GM21786 (cell line): ENCODE results near the gene SCRG1.

Source experiments
- ATAC-seq: cut with Tn5 transposase; IDR thresholded peaks from one replicate; pipeline ENCODE4 v1.9.1; 2021; ENCODE audit not compliant: unreplicated experiment

SCRG1 gene

DNA sequence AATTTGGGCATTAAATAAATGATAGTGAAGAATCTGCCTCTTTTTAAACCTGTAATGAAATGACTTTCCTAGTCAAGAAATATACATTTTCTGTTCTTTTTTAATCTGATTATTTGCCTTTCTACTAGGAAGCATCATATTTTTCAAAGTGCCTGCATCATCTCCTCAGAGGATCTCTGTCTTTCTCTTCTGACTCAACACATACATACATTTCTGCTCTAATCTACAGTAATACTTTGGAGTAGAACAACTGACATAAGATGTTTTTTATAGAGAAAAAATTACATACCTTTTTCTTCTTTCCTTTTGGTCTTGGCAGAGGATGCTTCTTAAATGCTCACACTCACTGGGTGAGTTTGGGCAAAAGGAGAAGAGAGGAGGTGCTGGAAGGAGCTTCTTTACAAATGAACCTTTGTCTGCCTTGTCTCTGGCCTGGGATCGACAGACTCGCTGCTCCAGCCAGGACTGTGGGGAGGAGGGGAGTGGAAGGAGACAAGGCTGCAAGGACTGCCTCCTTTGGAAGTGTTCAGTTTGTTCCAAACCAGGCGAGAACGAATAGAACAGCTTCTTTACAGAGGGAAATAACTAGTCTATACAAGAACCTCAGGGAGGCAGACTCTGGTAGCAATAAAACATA lies at the start of gene SCRG1:
Gene SCRG1 (minus strand): TSS at position 338 of the 637 bp plus-strand sequence. CDS start 7,702 bp downstream, outside the sequence.
- no peak for ATAC-seq

DNA sequence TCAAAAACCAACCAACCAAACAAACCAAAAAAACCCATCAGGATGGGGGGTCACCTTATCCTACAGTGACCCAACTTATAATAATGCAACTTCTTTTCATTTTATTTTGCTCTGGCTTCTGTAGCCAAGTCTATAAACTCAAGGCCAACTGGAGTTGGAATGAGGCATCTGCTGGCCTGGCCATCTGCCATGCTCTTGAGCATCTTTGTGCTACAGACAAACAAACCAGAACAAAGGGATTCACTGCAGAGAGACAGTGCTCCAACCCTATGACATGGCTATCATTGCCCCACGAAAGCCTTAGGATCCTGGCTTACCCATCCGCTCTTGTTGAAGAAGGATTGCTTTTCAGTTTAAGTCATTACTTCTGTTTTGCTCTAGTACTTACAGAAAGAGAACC lies 49.2 kb upstream of the SCRG1 start:
- no peak for ATAC-seq

DNA sequence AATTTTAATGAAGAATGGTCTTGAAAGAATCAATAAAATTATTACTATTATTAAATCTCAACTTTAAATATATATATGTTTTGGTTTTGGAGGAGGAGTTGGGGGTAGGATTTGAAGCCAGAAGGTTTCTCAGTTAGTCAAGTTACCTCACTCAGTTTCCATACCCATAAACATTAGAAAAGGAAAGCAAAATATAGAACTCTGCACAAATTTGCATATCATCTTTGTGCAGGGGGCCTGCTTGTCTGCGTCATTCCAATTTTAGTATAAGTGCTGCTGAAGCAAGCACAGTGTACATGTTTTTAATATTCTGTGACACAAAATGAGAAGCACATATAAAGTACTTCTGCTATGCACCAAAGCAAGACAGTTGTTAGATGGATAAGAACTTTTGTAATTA lies 47.5 kb upstream of the SCRG1 start:
- ATAC-seq, result peak; percentile 86

DNA sequence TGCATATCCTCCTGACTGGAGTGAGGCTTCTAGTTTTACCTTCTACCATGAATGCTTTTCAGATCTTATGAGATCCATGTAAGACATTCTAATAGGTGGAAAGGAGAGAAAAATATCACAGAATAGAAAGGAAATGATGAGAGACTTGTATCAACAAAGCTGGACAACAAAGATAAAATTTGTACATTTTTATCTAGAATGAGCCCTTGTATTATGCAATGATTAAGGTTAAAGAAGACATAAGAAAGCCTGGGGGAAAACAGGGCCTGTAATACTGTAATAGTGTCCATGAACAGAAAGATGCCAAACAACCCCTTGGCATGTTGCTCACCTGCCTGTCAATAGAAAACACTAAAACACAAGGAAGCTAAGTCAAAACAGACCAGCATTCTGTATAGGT lies 44.2 kb upstream of the SCRG1 start:
- no peak for ATAC-seq

DNA sequence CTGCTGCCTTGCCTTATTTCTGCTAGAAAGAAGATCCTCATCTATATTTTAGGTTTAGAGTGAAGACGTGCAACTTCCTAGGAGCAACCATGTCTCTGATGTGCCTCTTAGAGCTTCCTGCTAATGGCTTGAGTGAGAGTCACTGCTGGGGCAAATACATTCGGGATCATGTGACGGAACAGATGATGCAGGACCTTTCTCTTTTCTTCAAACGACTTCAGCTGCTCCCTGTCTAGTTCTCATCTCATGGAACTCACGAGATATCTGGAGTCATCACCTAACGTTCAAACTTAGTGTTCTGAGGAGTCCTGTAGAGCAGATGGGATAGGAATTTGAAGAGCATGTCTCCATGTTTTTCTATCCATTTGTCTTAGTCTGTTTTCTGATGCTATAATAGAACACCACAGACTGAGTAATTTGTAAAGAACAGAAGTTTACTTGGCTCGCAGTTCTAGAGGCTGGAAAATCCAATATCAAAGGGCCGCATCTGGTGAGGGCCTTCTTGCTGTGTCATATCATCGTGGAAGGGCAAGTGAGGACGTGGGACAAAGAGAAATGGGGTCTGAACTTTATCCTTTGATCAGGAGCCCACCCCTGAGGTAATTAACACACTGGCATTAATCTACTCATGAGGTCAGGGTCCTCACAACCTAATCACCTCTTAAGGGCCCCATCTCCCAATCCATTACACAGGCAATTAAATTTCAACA lies 43.5 kb upstream of the SCRG1 start:
- ATAC-seq, result no peak

DNA sequence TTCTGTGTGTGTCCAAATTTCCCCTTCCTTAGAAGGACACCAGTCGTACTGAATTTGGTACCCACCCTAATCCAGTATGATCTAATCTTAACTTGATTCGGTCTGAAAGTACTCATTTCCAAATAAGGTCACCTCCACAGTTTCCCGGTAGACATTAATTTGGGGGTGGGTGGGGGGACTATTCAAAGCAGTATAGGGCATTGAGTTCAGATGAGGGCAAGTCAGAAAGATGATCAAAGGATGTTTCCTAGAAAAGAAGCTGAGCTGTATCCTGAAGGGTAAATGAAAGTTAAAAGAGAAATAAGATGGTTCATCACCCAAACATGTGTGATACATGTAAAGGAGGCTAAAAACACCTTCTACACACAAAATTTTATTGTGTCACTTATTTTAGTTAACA lies 42.0 kb upstream of the SCRG1 start:
- ATAC-seq, result no peak

DNA sequence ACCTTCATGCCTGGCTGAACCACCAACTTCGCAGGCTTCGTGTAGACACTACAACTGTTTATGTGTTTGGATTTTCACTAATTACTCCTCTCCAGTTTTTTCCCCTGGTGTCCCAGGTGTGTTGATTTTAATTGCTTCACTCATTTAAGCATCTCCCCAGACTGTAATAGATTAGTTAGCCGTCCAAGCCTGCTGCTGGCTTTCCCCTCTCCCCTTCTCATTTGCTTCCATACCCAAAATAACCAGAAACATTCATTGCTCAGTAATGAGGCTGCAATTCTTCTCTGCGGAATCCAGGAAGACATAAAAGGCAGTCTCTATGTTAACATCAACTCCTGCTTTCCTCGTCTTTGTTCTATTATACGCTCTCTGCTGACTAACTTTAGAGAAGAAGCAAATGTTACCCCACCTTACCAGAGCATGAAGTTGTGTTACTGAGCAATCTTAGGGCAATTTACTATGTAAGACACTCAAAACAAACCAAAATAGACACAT lies 37.9 kb upstream of the SCRG1 start:
- no peak for ATAC-seq

DNA sequence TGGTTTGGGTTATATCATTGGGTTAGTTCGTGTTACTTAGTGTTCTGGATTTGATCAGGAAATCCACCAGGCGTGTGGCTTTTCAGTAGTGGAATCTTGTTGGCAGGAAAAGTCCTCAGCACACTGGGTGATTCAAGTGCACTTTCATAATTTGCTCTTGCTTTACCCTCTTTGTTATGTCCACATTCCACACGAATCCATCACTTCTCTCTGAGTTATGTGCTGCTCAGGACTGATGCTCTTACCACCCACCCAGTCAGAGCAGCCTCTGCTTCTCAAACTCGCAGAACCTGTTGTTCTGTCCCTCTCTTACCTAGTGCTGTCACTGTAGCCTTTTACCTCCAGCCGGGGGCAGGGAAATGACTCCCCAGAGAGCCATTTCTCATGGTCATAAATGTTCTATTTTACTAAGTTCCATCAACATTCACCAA lies 37.2 kb upstream of the SCRG1 start:
- no peak for ATAC-seq

DNA sequence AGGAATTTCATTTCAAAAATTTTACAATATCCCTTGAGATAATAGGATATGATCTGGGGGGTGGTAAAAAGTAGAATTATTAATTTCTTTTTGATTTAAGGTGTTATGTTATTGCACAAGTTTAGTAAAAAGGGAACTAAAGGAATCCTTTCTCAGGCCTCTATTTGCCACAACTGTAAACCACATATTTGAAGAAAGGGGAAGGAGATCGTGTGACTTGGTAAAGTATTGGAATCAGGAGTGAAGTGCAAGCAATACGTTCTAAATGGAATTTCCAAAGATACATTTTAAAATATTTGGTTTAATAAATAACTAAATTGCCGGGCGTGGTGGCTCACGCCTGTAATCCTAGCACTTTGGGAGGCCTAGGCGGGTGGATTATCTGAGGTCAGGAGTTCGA lies 35.3 kb upstream of the SCRG1 start:
- no peak for ATAC-seq

DNA sequence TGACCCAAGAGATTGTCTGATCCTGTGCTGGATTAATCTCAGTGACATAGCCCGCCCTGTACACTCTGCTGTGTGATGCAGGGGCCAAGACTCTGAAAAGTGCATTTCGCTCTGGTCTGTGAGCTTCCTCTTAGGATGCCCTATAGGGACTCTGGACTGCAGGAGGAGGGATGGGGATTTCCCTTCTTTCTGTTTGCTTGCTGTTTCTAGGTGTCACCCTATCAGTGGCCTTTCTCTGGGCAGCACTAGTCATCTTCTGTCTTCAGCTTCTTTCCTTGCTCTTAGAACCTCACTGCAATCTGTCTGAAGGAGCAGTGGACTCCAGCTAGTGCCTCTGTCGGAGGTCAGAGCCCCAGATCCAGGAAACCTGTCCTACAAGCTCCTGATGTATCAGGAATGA lies 34.5 kb upstream of the SCRG1 start:
- ATAC-seq, result peak; percentile 74

DNA sequence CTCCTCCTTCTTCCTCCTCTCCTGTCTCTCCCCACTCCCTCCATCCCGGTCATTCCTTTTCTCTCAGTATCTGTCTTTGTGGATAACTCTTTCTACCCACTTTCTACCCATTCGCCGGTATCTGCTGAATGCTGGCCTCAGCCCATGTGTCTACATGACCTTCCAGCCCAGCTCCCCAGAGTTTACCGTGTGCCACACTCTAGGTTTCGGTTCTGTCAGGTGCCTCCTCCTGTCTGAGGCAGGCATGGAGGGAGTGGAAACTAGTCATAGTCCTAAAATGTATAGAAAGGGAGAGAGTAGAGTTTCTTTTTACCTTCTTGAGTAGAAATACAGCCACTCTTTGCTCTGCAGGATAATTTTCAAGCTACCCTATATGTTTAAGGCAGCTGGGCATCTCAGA lies 33.5 kb upstream of the SCRG1 start:
- no peak for ATAC-seq

DNA sequence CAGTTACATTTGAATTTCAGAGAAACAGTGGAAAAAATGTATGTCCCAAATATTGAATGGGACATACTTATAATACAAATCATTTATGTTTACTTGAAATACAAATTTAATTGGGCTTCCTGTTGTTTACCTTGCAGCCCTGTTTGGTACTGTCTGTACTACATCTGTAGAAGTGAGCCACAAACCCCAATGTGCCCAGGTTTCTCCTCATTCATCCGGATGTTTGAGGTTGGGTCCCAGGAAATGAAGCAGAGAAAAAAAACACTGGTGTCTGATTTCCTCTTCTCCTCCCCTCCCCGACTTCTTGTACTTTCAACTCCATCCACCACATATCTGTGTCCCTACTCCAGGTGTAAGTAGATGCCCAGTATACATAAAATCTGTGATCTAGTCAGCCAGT lies 27.1 kb upstream of the SCRG1 start:
- ATAC-seq, result no peak

DNA sequence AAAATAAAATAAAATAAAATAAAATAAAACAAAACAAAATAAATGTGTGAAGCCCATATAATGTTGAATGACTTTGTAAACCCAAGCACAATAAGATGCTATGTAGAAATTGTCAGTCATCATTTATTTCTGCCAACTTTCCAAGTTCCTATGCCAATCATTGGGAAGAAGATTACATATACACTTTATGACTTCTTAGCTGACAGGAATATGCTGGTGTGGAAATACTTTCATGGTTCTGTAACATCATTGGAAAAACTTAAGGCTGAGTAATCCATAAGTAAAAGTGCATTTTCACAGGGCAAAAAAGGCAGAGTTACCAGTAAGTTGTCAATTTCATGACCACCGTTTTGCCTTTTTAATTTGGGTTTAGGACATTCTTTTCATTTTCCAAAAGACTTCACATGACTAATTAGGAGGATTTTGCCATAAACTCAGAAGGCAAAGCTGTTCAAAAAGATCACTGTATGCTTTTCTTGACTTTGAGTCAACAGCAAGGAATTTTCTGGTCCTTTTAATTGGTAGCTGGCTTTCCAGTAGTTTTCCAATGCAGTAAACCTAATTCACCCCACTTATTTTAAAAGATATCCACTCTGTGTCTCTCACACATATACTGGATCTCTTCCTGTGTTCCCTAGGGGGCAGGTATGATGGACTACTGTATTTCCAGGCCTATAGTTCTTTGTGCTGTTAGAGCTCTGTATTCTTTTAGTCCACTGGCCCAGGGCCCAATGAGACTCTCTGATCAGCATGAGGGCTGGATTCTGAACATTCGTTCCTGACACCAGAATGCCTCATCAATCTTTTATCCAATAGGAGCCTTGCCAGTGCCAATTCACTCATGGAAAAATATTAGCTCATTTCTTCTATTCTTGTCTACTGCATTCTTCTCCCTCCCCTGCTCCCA lies 26.2 kb upstream of the SCRG1 start:
- no peak for ATAC-seq

DNA sequence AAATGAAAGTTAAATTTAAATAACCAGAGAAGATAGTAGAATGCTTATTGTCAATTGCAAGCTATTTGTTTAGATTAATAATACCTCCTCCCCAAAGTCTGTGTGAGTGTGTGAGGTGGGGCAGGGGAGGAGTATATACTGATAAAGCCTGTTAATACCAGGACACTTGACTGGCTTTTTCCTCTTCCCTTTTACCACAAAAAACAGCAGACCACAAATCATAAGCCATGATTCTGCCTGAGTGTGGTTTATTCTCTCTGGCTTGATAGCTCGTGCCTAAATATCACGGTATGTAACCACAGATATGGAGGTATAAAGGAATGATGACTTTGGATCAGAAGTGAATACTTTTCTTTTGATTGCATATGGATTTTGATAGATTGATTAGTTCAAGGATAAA lies 21.9 kb upstream of the SCRG1 start:
- no peak for ATAC-seq

DNA sequence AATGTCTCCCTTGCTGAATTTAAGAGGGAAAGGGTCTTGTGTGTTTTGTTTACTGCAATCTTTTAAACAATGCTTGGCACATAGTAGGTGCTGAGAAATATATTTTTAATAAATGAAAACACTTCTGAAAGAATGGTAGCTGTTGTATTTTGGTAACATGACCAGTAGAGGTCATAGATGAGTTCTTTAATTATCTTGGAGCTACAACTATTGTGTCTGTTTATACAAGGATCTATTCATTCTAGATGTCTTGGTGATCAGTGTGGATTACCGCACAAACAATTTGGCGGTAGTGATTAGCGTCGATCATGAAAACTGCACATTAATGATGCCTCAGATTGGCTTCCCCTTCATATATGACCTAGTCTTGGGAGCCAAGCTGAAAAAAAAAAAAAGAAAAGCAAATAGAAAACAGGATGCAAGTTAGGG lies 21.4 kb upstream of the SCRG1 start:
- ATAC-seq, result no peak

DNA sequence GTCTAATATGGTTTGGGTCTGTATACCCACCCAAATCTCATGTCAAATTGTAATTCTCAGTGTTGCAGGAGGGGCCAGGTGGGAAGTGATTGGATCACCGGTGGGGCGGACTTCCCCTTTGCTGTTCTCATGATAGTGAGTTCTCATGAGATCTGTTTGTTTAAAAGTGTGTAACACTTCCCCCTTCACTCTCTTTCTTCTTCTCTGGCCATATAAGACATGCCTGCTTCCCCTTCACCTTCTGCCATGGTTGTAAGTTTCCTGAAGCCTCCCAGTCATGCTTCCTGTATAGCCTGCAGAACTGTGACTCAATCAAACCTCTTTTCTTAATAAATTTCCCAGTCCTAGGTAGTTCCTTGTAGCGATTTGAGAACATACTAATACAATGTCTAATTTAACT lies 19.7 kb upstream of the SCRG1 start:
- ATAC-seq, result no peak

DNA sequence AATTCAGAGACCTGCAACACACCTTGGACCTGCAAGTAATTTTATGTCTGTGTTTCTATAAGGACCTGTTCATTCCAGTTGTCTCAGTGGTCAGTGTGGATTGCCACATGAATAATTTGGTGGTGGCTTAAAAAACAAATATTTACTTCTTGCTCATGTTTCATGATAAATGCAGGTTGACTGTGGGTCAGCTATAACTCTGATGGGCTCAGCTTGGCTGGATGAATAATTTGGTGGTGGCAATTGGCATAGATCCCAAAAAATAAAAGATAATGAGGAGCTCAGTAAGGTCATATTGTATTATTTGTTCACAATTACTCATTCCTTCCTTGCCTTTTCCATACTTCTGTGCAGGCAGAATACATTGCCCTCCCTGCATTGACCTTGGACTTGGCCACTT lies 18.9 kb upstream of the SCRG1 start:
- no peak for ATAC-seq

DNA sequence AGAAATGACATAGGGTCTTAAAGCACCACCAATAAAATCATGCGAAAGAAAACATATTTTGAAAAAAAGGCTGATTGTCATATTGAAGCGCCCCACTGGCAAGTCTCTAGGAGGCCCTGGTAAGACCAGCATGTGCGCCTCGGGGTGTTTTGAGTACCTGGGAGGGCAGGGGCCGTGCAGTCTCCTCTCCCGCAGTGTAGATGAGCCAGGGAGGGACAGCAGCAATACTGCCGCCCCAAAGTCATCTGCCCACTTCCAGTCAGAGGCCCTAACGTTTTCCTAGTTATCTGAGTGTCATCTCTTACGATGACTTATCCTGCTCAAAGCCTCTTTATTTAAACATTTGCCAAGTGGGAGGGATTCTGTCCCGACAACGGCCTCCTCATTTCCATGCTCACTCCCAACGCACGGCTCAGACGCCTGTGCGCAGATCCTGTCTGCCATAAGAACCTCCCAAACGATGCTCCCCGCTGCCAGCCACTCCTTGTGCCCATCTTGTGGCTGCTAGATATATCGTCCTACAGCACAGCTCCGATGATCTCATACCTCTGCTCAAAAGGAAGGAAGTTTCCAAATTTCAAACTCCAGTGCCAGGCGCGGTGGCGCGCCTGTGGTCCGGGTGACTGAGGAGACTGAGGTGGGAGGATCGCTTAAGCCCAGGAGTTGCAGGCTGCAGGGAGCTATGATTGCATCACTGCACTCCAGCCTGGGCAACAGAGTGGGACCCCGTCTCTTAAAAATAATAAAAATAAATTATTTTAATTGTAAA lies 17.2 kb upstream of the SCRG1 start:
- ATAC-seq, result no peak

DNA sequence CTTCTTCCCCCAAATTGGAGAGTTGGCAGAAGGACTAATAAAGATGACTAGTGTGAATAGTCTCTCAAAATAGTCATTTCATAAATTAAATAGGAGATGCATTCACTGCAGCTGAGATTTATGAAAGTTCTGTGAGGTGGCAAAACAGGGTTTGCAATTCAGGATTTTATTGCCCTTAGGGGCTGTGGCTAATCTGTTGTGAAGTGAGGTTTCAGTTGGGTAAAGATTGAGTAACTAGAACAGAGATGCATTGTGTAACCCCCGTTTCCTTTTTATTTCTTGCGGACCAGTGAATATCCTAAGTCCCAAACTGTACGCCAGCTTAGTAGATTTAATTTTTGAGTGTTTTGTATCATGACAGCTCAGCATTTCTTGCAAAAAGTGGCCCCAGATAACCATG lies 16.2 kb upstream of the SCRG1 start:
- no peak for ATAC-seq

DNA sequence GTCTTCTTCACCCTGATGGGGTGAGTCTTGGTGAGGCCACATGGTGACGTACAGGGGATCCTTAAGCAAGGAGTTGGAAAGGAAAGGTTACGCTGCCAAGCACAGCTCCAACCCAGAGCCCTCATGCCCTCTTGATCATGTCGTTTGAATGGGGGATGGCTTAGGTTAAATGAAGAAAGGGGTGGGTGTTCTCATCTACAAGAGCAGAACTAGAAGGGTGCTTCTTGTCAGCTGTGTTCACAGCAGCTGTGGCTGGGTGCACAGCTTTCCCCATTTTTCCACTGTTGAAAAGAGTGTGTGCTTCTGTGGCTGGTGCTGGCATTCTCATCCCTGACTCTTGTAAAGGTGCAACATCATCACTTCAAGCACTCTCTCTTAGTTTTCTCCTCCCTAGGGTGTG lies 15.5 kb upstream of the SCRG1 start:
- no peak for ATAC-seq

DNA sequence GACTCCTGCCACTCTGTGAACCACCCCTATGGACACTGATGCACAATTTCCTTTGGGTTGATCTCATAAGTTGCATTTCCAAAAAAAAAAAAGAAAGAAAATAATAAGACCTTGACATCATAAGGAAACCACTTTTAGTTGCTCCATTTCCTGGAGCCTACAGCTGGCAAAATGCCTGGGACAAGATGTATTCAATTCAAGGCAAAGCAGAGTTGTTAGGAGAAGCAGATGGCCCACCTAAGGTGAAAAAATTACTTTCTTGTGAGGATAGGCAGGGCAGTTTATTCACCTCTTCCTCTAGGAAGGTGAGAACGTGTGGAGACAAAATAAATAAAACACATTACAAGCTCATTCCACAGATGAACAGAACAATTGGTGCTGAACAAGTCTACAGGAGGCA lies 14.1 kb upstream of the SCRG1 start:
- no peak for ATAC-seq
